GM10266 (cell line): ENCODE data around the gene TNRC6A.

ENCODE experiments used
- DNase-seq: peaks from one replicate; pipeline ENCODE4 v3.0.0; 2012; ENCODE audit errors: extremely low spot score
- TF ChIP-seq, protein P1 (sequence below): IDR thresholded peaks from 2 replicates; pipeline ENCODE4 v1.5.1; 2012; ENCODE audit warnings: mild to moderate bottlenecking, low read depth; ENCODE audit not compliant: control insufficient read depth, insufficient read depth; ENCODE audit errors: missing control alignments

Gene TNRC6A

DNA sequence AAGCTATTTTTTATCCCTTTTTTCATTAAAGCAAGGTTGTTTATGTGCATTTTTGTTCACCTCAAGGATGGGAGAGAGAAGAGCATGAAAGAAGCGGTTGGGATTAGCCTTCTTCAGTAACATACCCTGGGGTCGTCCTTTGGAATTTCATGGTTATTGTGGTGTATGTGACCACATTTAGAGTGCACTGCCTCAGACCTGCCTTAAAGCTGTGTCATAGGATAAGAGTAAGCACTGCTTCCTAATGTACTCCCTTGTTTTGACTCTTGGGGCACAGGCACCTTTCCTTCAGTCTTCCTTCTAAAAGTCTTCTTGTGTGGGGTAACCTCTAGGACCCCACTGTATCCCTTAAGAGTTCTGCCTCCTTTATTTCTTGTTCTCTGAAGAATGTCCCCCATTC lies 28.9 kb downstream of the TNRC6A start:
- DNase-seq, result no peak
- TF ChIP-seq, protein P1, sequence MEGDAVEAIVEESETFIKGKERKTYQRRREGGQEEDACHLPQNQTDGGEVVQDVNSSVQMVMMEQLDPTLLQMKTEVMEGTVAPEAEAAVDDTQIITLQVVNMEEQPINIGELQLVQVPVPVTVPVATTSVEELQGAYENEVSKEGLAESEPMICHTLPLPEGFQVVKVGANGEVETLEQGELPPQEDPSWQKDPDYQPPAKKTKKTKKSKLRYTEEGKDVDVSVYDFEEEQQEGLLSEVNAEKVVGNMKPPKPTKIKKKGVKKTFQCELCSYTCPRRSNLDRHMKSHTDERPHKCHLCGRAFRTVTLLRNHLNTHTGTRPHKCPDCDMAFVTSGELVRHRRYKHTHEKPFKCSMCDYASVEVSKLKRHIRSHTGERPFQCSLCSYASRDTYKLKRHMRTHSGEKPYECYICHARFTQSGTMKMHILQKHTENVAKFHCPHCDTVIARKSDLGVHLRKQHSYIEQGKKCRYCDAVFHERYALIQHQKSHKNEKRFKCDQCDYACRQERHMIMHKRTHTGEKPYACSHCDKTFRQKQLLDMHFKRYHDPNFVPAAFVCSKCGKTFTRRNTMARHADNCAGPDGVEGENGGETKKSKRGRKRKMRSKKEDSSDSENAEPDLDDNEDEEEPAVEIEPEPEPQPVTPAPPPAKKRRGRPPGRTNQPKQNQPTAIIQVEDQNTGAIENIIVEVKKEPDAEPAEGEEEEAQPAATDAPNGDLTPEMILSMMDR, result no peak

DNA sequence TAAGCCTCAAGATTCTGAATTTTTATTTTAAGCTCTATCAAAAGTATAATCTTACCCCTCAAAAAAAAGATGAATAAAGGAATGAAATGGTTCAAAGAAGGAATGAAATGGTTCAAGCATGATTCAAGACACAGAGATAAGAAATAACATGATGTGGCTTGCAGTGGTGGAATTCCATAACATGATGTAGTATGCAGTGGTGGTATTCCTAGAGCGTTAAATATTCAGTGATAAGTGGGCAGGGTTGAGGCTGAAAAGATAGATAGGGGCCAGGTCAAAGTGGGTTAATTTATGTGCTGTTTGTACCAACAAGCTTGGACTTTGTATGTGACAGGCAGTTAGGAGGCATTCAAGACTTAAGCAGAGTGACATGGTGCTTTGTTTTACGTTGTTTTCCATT lies 29.6 kb downstream of the TNRC6A start:
- no peak for DNase-seq
- TF ChIP-seq, protein P1, result no peak

DNA sequence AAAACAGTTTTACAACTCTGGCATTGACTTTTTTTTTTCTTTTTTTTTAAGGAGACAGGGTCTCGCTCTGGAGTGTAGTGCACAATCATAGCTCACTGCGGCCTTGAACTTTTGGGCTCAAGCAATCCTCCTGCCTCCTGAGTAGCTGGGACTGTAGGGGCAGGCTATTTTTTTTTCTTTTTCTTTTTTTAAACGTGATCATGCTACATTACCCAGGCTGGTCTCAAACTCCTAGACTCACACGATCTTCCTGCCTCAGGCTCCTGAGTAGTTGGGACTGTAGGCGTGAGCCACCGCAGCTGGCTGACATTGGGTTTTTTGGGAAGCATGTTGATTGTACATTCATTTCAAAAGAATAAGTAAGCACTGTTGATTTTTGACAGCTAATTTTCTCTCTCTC lies 32.1 kb downstream of the TNRC6A start:
- TF ChIP-seq, protein P1, result no peak
- no peak for DNase-seq

DNA sequence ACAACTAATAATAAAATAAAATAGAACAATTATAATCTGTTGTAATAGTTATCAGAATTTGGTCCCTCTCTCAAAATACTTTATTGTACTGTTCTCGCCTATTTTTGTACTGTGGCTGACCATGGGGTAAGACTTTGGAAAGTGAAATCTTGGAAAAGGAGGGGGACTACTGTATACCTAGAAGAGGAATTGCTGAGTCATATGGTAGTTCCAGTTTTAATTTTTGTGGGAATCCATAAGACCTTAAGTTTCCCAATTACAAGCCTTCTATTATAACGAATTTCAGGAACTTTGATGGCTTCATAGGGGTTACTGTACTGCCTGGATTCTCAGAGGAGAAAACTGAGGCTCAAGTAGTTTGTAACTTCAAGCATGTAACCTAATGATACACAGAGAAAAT lies 35.5 kb downstream of the TNRC6A start:
- TF ChIP-seq, protein P1, result no peak
- DNase-seq, result no peak

DNA sequence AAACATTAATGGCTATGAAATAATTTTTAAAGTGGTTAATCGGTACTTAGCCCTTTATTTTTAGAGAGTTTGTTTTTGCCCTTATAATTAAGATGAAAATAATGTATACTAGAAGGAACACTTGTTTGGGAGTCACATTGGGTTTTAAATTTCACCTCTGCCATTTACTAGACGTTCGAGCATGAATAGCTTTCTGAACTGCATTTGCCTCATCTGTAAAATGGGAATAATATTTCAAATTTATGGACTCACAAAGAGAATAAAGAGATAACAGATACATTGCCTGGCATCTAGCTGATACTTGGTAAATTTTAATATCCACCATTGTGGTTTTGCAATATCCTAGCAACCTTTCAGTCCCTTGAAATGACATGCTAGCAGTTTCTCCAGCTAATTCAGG lies 36.6 kb downstream of the TNRC6A start:
- DNase-seq, result no peak
- TF ChIP-seq, protein P1, result no peak

DNA sequence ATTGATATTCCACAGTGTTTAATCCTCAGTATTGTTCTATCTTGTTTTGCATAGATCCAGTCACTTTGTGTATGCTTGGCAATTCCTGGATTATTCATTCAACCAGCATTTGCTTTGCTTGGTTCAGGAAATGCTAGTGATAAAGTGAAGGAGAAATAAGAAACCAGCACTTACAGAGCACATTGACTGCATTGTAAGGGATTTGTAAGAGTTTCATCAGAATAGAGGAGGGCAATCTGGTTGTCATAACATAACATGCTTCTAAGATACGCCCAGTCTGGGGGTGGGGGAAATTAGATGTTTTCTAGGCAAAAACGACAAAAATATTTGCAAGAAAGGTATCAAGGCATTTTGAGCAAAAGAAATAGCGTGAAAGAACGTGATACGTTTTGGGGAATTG lies 40.4 kb downstream of the TNRC6A start:
- no peak for DNase-seq

DNA sequence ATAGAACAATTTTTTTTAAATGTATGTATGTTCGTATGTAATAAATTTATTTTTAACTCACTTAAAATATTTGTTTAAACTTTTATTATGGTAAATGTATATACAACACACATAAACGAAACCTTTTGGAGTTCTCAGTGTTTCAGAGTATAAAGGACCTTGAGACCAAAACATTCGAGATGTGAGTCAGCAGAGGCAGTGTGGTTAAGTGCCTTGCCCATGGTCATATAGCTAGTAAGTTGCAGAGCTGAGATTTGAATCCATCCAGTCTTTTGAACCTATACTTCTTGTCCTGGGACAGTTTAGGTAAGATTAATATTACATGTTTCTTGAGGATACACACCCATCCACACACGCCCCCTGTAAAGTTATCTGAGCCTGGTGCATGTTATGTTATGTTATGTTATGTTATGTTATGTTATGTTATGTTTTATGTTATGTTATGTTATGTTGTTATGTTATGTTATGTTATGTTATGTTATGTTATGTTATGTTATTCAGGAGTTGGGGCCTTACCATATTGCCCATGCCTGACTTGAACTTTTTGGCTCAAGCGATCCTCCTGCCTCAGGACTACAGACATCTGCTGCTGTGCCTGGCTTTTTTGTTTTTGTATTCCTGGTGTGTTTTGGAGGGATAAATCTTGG lies 41.8 kb downstream of the TNRC6A start:
- TF ChIP-seq, protein P1, result no peak
- DNase-seq, result no peak

More for the DNA sequence above, 40.4 kb downstream of the TNRC6A start:
- TF ChIP-seq, protein P1, result no peak
